Heart left ventricle (tissue), 16 donors: ENCODE results near the gene HSPA9. TPM values are rescaled to one million over a fixed set of nuclear protein-coding genes. Genes with fewer than 3 reads are reported as not detected.

ENCODE experiments used
- ATAC-seq, 4 donors: fragments of 200-7000 bp; cut with Tn5 transposase; one replicate each; pipeline ENCODE4 v1.9.1; 2020 to 2022; ENCODE audit warnings: moderate library complexity in 4 of 4, mild to moderate bottlenecking in 3 of 4, moderate number of reproducible peaks in 1 of 4
- DNase-seq, 5 donors: peaks; one replicate each; pipeline ENCODE4 v3.0.0-alpha.2; 2020
- H3K27ac ChIP-seq, 12 donors: fragments of 200-600 bp; sonication (generic) in 4 of 12; one replicate each; pipeline versions ENCODE4 v1.5.0 to v1.8.0; 2016 to 2022; ENCODE audit warnings: mild to moderate bottlenecking in 2 of 12
- H3K27me3 ChIP-seq, 9 donors: fragments of 200-600 bp; sonication (generic) in 2 of 9; one replicate each; pipeline versions ENCODE4 v1.5.1 to v1.8.0; 2016 to 2022; ENCODE audit warnings: mild to moderate bottlenecking in 3 of 9
- H3K36me3 ChIP-seq, 9 donors: fragments of 200-600 bp; sonication (generic) in 2 of 9; one replicate each; pipeline versions ENCODE4 v1.5.0 to v1.8.0; 2018 to 2022; ENCODE audit warnings: mild to moderate bottlenecking in 2 of 9
- H3K4me1 ChIP-seq, 12 donors: fragments of 200-600 bp; sonication (generic) in 4 of 12; one replicate each; pipeline versions ENCODE4 v1.5.0 to v1.8.0; 2016 to 2022; ENCODE audit warnings: mild to moderate bottlenecking in 3 of 12
- H3K4me3 ChIP-seq, 12 donors: fragments of 200-600 bp; sonication (generic) in 4 of 12; one replicate each; pipeline versions ENCODE4 v1.5.0 to v1.8.0; 2017 to 2022; ENCODE audit warnings: mild to moderate bottlenecking in 9 of 12, moderate library complexity in 4 of 12
- H3K9me3 ChIP-seq, 12 donors: fragments of 200-600 bp; sonication (generic) in 4 of 12; one replicate each; pipeline versions ENCODE4 v1.5.0 to v1.8.0; 2016 to 2022; ENCODE audit warnings: mild to moderate bottlenecking in 1 of 12
- POLR2A ChIP-seq, 2 donors: fragments of 450-650 bp; IDR thresholded peaks; one replicate each; pipeline ENCODE4 v1.6.1; 2017; ENCODE audit warnings: antibody characterized with exemption in 2 of 2, mild to moderate bottlenecking in 2 of 2, moderate library complexity in 2 of 2
- WGBS, 4 donors: extraction: QIAGEN DNeasy Blood & Tissue Kit in 2 of 4; methylation state at CpG; one replicate each; pipeline versions ENCODE4 v1.1.5 to v1.1.7; 2013 to 2018; 5-methylcytosine and 5-hydroxymethylcytosine counted together
- intact Hi-C, 10 donors: fragments of 100-400 bp; cut with DNase I; formaldehyde crosslinking; loops; one replicate each; pipeline versions ENCODE4 v1.11.1 to v1.14.2; 2022
- polyA plus RNA-seq, 2 donors: library from polyadenylated mRNA; stranded (reverse); fragments of 200-250 nt; gene quantifications; one replicate each; pipeline ENCODE4 v1.2.3, GENCODE V29; 2013
- total RNA-seq, 9 donors: library from RNA; depleted of rRNA in 2 of 9; stranded (reverse); fragments of >200 nt in 2 of 9; fragmentation: NEBNext Ultra II Directional in 3 of 9; extraction: Animal tissue kit (Norgen Biotek cat#: 25700) in 3 of 9; gene quantifications; one replicate each; pipeline versions ENCODE4 v1.1.0 to v1.2.4, GENCODE V29; 2016 to 2023
- TF ChIP-seq, protein P1 (sequence below), 12 donors: fragments of 200-600 bp; sonication (generic) in 4 of 12; IDR thresholded peaks; one replicate each; pipeline versions ENCODE4 v1.5.0 to v1.8.0; 2018 to 2022; ENCODE audit warnings: antibody characterized with exemption in 12 of 12, mild to moderate bottlenecking in 5 of 12
- donor health status: ischemic (EF 13 %, LVEDD 7.1; RV severe dilation, severe dysfunction).
- donor health status: healthy with polysubstance abuse.
- donor health status: DM: no; HTN: yes; CAD: no.
- donor health status: DM: no; HTN: no; CAD: no.
- donor health status: ischemic (EF 25% LVEDD 6.9; RV normal size, moderate dysfunction).
- donor health status: ischemic (EF 25% LVEDD 5.7; RV mildly dilated, moderate dysfunction).
- donor health status: healthy.
- donor health status: DM: yes; HTN: yes; CAD: no.
- donor health status: ischemic (EF 35%, LVEDD 5.7; RV mildly dilated, moderate dysfunction).
- donor health status: nonischemic (EF 11% LVEDD 7.7; RV severe dilation, severe dysfunction).
- donor health status: DM: yes; HTN: yes; CAD: no.
- donor health status: PGD.
- donor health status: ischemic (EF 29% LVEDD 5.4; RV normal size, mild dysfunction).
- donor health status: nonischemic (EF 23%, LVEDD 6.1; RV moderate dilation, normal function).

HSPA9 gene
- total and polyA plus RNA-seq, 11 donors = 115 to 481 (median 313) TPM

DNA sequence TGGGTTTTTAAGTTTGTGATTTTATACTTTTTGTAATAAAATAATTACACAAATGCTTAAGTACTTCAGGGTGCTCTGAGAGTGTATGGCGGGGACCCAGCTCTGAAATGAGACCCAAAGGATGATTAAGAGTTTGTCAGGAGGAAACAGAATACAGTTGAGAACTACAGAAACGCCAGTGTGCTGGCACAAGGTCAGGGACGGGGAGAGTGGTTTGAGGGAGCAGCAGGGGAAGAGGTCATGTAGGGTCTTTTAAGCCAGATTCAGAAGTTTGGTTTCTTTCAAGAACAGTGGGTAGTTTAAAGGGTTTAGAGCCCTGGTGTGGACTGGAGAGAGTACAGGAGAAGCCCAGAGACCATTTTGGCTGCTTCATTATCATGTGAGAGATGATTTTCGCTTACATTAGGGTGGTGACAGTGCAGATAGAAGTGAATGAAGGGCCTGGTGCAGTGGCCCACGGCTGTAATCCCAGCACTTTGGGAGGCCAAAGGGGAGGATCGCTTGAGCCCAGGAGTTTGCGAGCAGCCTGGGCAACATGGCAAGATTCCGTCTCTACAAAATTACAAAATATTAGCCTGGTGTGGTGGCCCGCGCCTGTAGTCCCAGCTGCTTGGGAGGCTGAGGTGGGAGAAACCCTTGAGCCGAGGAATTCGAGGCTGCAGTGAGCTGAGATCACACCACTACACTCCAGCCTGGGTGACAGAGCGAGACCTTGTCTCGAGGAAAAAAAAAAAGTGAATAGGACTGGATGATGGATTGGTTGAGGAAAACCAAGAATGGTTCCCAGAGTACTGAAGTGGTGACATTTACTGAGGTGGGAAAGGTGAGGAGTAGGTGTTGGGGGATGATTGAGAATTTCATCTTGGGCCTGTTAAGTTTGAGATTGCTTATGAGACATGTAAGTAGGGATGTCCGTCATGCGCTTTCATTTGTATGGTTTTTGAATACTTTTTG, 30.7 kb downstream of the HSPA9 start:
- 47 to 57% (median 53%) methylated on average over 16 of the region's 16 CpGs for WGBS, 4 donors
- Histone ChIP-seq H3K9me3 (no peaks in the 10 kb centered on the region), H3K4me3 (peak overlapping the region; percentile 76 to 95 (median 84)), H3K36me3 (peaks cover 0 to 13% (median 0%) of the 10 kb centered on the region in 9 donors), H3K4me1 (peaks cover 17 to 77% (median 57%) of the 10 kb centered on the region in 12 donors), H3K27me3 (no peaks in the 10 kb centered on the region), H3K27ac (peak overlapping the region; percentile 90 to 100 (median 98))
- intact Hi-C loops = loop anchor here in 3 of 10 donors (5.0 to 10.0 kb wide), 3 partner anchors 82 to 210 kb away; partner anchors contain the start of genes CDC25C (in 1 of the 3) and FAM53C (in 1 of the 3)
- TF ChIP-seq POLR2A (IDR thresholded peaks at IDR 0.05) = no peak
- TF ChIP-seq, protein P1, sequence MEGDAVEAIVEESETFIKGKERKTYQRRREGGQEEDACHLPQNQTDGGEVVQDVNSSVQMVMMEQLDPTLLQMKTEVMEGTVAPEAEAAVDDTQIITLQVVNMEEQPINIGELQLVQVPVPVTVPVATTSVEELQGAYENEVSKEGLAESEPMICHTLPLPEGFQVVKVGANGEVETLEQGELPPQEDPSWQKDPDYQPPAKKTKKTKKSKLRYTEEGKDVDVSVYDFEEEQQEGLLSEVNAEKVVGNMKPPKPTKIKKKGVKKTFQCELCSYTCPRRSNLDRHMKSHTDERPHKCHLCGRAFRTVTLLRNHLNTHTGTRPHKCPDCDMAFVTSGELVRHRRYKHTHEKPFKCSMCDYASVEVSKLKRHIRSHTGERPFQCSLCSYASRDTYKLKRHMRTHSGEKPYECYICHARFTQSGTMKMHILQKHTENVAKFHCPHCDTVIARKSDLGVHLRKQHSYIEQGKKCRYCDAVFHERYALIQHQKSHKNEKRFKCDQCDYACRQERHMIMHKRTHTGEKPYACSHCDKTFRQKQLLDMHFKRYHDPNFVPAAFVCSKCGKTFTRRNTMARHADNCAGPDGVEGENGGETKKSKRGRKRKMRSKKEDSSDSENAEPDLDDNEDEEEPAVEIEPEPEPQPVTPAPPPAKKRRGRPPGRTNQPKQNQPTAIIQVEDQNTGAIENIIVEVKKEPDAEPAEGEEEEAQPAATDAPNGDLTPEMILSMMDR (IDR thresholded peaks at IDR 0.05) = no peak
- no peak for ATAC-seq
- no peak for DNase-seq

DNA sequence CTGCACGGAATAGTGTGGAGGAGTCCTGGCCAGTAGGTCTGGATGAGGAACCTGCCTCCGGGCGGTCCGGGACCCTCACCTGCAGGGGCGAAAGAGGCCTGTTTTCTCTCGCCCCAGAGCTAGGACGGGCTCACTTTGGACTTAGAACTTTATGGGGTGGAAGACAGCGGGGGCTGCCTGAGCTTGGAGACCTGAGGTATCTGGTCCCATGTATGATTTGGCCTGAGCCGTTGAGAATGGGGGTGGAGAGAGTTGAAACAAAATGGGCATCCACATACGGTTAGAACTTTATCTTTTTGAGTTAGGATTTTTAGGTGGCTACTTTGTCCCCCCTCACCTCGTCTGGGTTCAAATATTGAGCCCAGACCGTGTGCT, 31.5 kb downstream of the HSPA9 start:
- Histone ChIP-seq H3K9me3 (no peaks in the 10 kb centered on the region), H3K27ac (peak overlapping the region; percentile 90 to 100 (median 98)), H3K36me3 (peaks cover 0 to 19% (median 0%) of the 10 kb centered on the region in 9 donors), H3K4me3 (peak overlapping the region; percentile 76 to 95 (median 84)), H3K27me3 (no peaks in the 10 kb centered on the region), H3K4me1 (peaks cover 17 to 83% (median 63%) of the 10 kb centered on the region in 12 donors)
- intact Hi-C loops = loop anchor here in 5 of 10 donors (1.0 to 10.0 kb wide), 4 partner anchors 32 to 209 kb away; partner anchors contain the start of genes EGR1 (in 4 of the 5), HSPA9 (in 2 of the 5), CDC25C (in 1 of the 5) and FAM53C (in 1 of the 5)
- ATAC-seq (peak; percentile 56 to 69 (median 66)), DNase-seq (no peak)
- TF ChIP-seq POLR2A (IDR thresholded peaks at IDR 0.05) = no peak
- TF ChIP-seq, protein P1 (IDR thresholded peaks at IDR 0.05) = no peak
- WGBS, 4 donors = 0 to 1% (median 0%) methylated on average over 7 to 12 of the region's 12 CpGs

DNA sequence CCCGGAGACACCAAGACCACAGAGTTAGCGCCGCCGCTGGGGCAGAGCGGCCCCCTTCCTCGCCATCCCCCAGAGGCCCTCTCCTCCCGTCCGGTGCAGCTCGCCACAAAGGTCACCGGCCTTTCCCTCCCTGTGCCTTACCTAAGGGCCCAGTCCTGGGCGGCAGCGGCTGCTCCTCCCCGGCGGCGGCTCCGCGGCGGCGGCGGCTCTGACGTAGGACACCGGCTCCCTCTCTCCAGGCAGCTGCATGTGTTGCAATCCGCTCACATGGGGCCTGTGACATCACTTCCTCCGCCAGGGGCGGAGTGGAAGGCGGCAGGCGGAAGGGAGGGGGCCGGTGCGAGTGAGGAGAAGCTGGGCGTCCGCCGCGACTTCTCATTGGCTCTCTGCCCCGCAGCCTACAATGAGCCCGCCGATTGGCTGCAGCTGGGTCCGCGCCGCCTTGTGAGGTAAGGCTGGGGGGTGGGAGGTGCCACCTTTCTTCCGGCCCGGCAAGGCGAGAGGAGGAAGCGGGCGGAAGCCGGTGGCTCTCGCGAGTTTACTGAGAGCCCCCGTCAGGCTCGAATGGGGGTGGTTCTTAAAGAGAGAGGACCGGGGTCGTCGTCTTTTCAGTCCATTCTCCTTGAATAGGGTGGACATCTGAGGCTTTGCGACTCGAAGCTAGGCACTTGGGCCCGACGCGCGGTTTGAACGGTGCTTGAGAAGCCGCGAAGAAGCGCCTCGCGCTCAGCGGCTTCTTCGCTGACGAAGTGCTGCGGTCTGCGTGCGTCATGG, 32.1 kb downstream of the HSPA9 start, which contains the start of gene ETF1:
Gene ETF1, minus strand, starts transcription at position 281 of the 774 bp plus-strand sequence. CDS start 318 bp downstream, outside the sequence.
- intact Hi-C loops = loop anchor here in 5 of 10 donors (1.0 to 10.0 kb wide), 4 partner anchors 32 to 208 kb away; partner anchors contain the start of genes EGR1 (in 4 of the 5), HSPA9 (in 2 of the 5), CDC25C (in 1 of the 5) and FAM53C (in 1 of the 5)
- ATAC-seq = peak; percentile 93 to 96 (median 96)
- TF ChIP-seq, protein P1 (IDR thresholded peaks at IDR 0.05) = peak in 2 of 12 donors; percentile 17 to 18
- TF ChIP-seq POLR2A (IDR thresholded peaks at IDR 0.05) = peak; percentile 93 to 97

More for the DNA sequence above, 32.1 kb downstream of the HSPA9 start, which contains the start of gene ETF1:
- 0 to 20% (median 0%) methylated on average over 2 to 70 of the region's 70 CpGs for WGBS, 4 donors
- peak within 1 kb of the TSS; percentile 76 to 95 (median 84) for H3K4me3 ChIP-seq
- peak within 1 kb of the TSS; percentile 90 to 100 (median 98) for H3K27ac ChIP-seq
- H3K9me3 ChIP-seq = no peaks in the 10 kb centered on the region
- H3K27me3 ChIP-seq = no peaks in the 10 kb centered on the region
- peak; percentile 100 for DNase-seq
- H3K4me1 ChIP-seq = peaks cover 17 to 80% (median 63%) of the 10 kb centered on the region in 12 donors
- H3K36me3 ChIP-seq = peaks cover 0 to 19% (median 0%) of the 10 kb centered on the region in 9 donors
